Astrocyte (in vitro differentiated cells and primary cell): Measurements from ENCODE around the gene SYTL3. TPM values are rescaled to one million over a fixed set of nuclear protein-coding genes. Genes with fewer than 3 reads are reported as not detected.

Source experiments
- DNase-seq: peaks from one replicate; pipeline ENCODE4 v3.0.0-alpha.2; 2010; ENCODE audit warnings: low read depth
- FAIRE-seq: peaks from 2 replicates; lab custom pipeline; 2011; peaks lifted over from hg19 to GRCh38; lab: Jason Lieb, UNC
- H2AFZ ChIP-seq: 2 replicates; pipeline ENCODE4 v1.6.0; 2012; ENCODE audit warnings: low read depth, low read length, inconsistent platforms
- H3K27ac ChIP-seq: 2 replicates; pipeline ENCODE4 v1.5.1; 2011; ENCODE audit warnings: low read depth, low read length, inconsistent platforms
- H3K27me3 ChIP-seq: 2 replicates; pipeline ENCODE4 v1.6.0; 2011; ENCODE audit warnings: low read length, inconsistent platforms; ENCODE audit not compliant: insufficient read depth
- H3K36me3 ChIP-seq: 2 replicates; pipeline ENCODE4 v1.5.1; 2011; ENCODE audit warnings: low read length, inconsistent platforms; ENCODE audit not compliant: insufficient read depth
- H3K4me1 ChIP-seq: 2 replicates; pipeline ENCODE4 v1.5.1; 2011; ENCODE audit warnings: low read length, inconsistent platforms; ENCODE audit not compliant: insufficient read depth
- H3K4me2 ChIP-seq: 2 replicates; pipeline ENCODE4 v1.6.0; 2012; ENCODE audit warnings: low read length, inconsistent platforms
- H3K4me3 ChIP-seq: 2 replicates; pipeline ENCODE4 v1.5.1; 2011; ENCODE audit warnings: low read depth, mild to moderate bottlenecking, low read length, inconsistent platforms; ENCODE audit not compliant: insufficient read depth
- H3K79me2 ChIP-seq: 2 replicates; pipeline ENCODE4 v1.6.0; 2012; ENCODE audit warnings: mild to moderate bottlenecking, low read length, inconsistent platforms; ENCODE audit not compliant: insufficient read depth
- H3K9ac ChIP-seq: 2 replicates; pipeline ENCODE4 v1.6.0; 2012; ENCODE audit warnings: mild to moderate bottlenecking, low read length, inconsistent platforms
- H3K9me3 ChIP-seq: 2 replicates; pipeline ENCODE4 v1.5.1; 2012; ENCODE audit warnings: low read depth, mild to moderate bottlenecking, low read length, inconsistent platforms; ENCODE audit not compliant: insufficient read depth
- H4K20me1 ChIP-seq: 2 replicates; pipeline ENCODE4 v1.6.0; 2012; ENCODE audit warnings: low read length, inconsistent platforms; ENCODE audit not compliant: insufficient read depth
- H3K27ac Mint-ChIP-seq: one replicate; pipeline ENCODE4 v1.8.0; 2021; ENCODE audit warnings: mild to moderate bottlenecking, mixed read lengths; ENCODE audit not compliant: unreplicated experiment
- H3K27me3 Mint-ChIP-seq: one replicate; pipeline ENCODE4 v1.8.0; 2021; ENCODE audit warnings: low read depth, mixed read lengths; ENCODE audit not compliant: unreplicated experiment
- H3K36me3 Mint-ChIP-seq: one replicate; pipeline ENCODE4 v1.8.0; 2021; ENCODE audit warnings: low read depth, mixed read lengths; ENCODE audit not compliant: unreplicated experiment
- H3K4me1 Mint-ChIP-seq: one replicate; pipeline ENCODE4 v1.8.0; 2021; ENCODE audit warnings: low read depth, mixed read lengths; ENCODE audit not compliant: unreplicated experiment
- H3K4me3 Mint-ChIP-seq: one replicate; pipeline ENCODE4 v1.8.0; 2021; ENCODE audit warnings: mild to moderate bottlenecking, moderate library complexity, mixed read lengths; ENCODE audit not compliant: unreplicated experiment
- H3K9me3 Mint-ChIP-seq: one replicate; pipeline ENCODE4 v1.8.0; 2021; ENCODE audit warnings: mild to moderate bottlenecking, mixed read lengths; ENCODE audit not compliant: unreplicated experiment
- CTCF ChIP-seq: IDR thresholded peaks from 2 replicates; pipeline ENCODE4 v1.5.1; 2011; ENCODE audit warnings: low read depth, mild to moderate bottlenecking, inconsistent platforms, low read length, moderate library complexity; ENCODE audit not compliant: insufficient read depth
- EZH2 ChIP-seq: IDR thresholded peaks from 2 replicates; pipeline ENCODE4 v1.6.1; 2012; ENCODE audit warnings: mild to moderate bottlenecking, low read length, inconsistent platforms; ENCODE audit not compliant: insufficient read depth
- total RNA-seq: library from RNA; stranded (reverse); gene quantifications from 2 replicates; pipeline ENCODE4 v1.2.1, GENCODE V29; 2021

SYTL3 gene
- total RNA-seq, 1 donor from 2014 or later: 1.2 TPM

DNA sequence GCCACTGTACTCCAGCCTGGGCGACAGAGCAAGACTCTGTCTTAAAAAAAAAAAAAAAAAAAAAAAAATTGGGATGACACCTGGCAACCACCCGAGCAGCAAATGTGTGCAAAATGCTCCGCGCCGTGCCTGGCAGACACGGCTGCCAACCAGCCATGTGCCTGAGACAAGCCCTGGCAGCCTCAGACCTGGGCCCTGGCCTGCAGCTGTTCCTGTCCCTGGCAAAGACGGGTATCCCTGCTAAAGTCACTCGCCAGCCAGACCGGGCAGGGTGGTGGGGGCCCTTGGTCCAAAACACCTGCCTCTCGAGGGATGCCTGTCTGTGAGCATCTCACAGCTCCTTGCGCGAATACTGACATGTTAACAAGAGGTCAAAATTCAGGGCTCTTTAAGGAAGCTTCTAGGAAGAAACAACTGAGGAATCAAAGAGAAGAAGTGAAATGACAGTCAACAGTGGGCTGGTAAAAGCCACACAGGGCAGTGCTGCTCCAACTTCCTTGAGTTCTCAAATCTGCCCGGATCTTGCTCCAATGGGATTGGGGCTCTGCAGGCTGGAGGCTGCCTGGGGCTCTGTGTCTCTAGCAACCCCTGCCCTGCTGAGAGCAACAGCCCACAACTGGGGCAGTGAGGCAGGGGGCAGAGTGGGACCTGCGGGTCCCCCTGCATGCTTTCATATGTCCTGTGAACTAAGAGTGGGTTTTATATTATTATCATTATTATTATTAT lies 53.4 kb downstream of the SYTL3 start:
- Mint-ChIP-seq H3K27me3 (peaks cover 3% of the 10 kb centered on the region), H3K36me3 (no peaks in the 10 kb centered on the region), H3K27ac (no peak overlapping the region), H3K4me1 (peaks cover 23% of the 10 kb centered on the region), H3K9me3 (no peaks in the 10 kb centered on the region), H3K4me3 (no peak overlapping the region)
- Histone ChIP-seq H3K9ac (no peak overlapping the region), H3K27ac (no peak overlapping the region), H3K4me3 (no peak overlapping the region), H3K9me3 (no peaks in the 10 kb centered on the region), H4K20me1 (no peaks in the 10 kb centered on the region), H3K4me1 (peaks cover 16% of the 10 kb centered on the region), H3K4me2 (no peak overlapping the region), H2AFZ (no peak overlapping the region), H3K27me3 (no peaks in the 10 kb centered on the region), H3K79me2 (no peaks in the 10 kb centered on the region), H3K36me3 (no peaks in the 10 kb centered on the region)
- FAIRE-seq (no peak), DNase-seq (no peak)
- TF ChIP-seq EZH2 (no peak), CTCF (no peak)

DNA sequence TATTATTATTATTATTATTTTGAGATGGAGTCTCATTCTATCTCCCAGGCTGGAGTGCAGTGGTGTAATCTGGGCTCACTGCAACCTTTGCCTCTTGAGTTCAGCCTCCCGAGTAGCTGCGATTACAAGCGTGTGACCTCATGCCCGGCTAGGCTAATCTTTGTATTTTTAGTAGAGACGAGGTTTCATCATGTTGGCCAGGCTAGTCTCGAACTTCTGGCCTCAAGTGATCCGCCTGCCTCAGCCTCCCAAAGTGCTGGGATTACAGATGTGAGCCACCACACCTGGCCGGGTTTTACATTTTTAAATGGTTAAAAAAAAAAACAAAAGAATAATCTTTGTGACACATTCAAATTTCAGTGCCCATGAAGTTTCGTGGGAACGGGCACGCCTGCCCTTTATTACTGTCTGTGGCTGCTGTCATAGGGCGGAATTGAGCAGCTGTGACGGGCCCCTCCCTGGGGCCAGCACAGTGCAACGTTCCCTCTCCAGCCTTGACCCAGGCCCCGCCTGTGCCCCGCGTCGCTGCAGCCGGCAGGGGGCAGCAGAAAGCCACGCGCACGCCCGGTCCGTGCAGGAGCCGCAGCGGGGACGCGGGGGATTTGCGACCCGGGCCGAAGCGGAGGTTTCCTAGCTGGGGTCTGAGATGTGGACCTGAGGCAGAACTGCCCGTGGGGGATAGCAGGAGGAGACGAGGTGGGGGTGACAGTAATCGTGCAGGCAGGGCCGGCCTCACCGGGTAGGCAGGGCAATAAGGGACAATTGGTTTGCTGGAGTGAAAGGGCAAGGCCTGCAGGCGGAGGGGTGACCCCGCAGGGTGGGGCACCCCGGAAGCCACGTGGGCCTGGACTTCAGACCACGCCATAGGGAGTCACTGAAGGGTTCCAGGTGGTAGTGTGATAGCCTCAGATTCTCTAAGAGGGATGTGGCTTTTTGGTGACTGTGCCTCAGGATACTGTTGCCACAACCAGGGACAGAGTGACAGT lies 54.3 kb downstream of the SYTL3 start:
- H3K4me3 Mint-ChIP-seq: peak overlapping the region; percentile 83

More for the DNA sequence above, 54.3 kb downstream of the SYTL3 start:
- Histone ChIP-seq H2AFZ (peak overlapping the region; percentile 76), H3K27ac (no peak overlapping the region), H3K27me3 (no peaks in the 10 kb centered on the region), H3K4me3 (peak overlapping the region; percentile 62), H3K4me1 (peaks cover 16% of the 10 kb centered on the region), H3K4me2 (peak overlapping the region; percentile 98), H3K79me2 (no peaks in the 10 kb centered on the region), H4K20me1 (no peaks in the 10 kb centered on the region), H3K9ac (peak overlapping the region; percentile 57), H3K36me3 (no peaks in the 10 kb centered on the region), H3K9me3 (no peaks in the 10 kb centered on the region)
- no peak for FAIRE-seq
- DNase-seq: peak; percentile 4
- no peaks in the 10 kb centered on the region for H3K36me3 Mint-ChIP-seq
- H3K4me1 Mint-ChIP-seq: peaks cover 20% of the 10 kb centered on the region
- peaks cover 3% of the 10 kb centered on the region for H3K27me3 Mint-ChIP-seq
- TF ChIP-seq CTCF (peak; percentile 73), EZH2 (no peak)
- H3K27ac Mint-ChIP-seq: peak overlapping the region; percentile 81
- H3K9me3 Mint-ChIP-seq: no peaks in the 10 kb centered on the region
